DMS114 treated with DMSO at 0.1 percent for 48 hours (cell line): ENCODE measurements around the gene NUDT16L1.
A peak's percentile ranks its signal among the peaks of the same experiment; 100 is the strongest.
"Not testable (repeated sequence)": the region's sequence is repeated elsewhere in the genome, so short reads cannot be mapped to it uniquely, and the experiment has no call there.

Experiments
- DNase-seq: peaks from one replicate; lab custom pipeline; 2025; ENCODE audit not compliant: unreplicated experiment; lab: John Stamatoyannopoulos, UW

Gene NUDT16L1

DNA sequence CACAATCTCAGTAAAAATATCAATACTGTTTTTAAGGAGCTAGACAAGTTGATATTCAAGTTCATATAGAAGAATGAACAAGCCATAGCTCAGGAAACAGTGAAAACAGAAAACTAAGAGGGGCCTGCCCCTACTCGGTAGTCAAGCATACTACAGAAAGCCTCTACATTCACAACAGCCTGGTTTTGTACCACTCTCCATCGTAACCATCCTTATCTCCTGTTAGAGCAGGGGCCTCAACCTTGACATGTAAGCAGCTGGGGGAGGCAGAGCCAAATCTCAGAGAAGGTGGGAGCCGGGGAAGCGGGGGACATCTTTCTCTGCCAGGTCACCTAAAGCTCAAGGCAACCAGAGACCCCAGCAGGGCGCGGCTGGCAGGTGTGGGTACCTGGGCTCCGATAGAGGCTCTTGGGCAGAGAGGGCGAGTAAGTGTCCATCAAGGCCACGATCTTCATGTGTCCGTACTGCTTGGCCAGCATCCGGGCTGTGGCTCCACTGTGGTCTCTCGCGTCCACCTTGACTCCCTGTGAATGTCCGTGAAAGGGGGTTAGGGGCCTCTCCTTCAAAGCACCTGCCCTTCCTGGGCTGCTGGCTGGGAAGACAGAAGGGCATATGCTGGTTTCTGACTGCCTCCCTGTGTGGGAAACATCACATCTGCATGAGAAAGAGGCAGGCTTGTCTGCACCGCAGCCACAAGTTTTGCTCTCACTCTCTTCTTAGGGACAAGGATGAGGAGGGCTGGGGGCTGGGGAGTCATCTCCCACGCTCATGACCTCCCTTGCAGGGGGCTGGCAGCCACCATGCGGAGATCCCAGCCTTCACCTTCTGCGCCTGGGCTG is 20.5 kb downstream of the NUDT16L1 start:
- DNase-seq, result no peak

DNA sequence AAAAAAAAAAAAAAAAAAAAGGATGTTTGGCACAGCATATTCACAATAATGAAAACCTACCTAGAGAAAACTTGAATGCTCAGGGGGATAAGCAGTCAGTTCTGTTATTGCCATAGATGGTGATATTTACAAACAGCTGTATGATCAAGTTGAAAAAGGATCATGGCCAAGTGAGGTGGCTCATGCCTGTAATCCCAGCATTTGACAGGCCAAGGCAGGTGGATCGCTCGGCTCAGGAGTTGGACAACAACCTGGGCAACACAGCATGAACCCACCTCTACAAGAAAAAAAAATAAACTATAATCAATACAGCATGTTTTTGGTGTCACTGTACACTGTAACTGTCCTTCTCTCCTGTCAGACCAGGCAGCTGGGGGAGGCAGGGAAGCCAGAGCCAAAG is 21.6 kb downstream of the NUDT16L1 start:
- DNase-seq, result no peak

DNA sequence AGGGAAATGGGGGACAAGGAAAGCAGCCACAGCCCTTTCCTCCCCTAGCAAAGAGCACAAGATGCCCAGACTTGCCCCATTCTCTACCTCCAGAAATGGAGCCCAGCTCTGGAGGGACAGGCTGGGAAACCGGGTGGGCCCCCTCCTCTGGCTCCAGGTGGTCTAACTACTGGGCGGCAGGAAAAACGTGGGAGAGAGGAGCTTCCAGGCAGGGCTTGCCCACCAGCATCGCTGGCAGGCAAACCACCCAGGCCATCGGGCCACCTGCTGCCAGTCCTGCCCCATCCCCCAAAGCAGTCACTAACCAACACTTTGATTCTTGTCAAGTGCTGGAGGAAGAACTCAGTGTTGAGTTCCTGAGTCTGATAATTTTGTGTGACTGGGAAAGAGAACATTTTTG is 25.1 kb downstream of the NUDT16L1 start:
- no peak for DNase-seq

GRCh38 chr16:4723071-4723767 is 29.9 kb downstream of the NUDT16L1 start:
- DNase-seq, result no peak

- DNase-seq, result no peak
Measured at GRCh38 chr16:4724661-4725270, 31.4 kb downstream of the NUDT16L1 start.

GRCh38 chr16:4726616-4727015 is 33.3 kb downstream of the NUDT16L1 start:
- no peak for DNase-seq

DNA sequence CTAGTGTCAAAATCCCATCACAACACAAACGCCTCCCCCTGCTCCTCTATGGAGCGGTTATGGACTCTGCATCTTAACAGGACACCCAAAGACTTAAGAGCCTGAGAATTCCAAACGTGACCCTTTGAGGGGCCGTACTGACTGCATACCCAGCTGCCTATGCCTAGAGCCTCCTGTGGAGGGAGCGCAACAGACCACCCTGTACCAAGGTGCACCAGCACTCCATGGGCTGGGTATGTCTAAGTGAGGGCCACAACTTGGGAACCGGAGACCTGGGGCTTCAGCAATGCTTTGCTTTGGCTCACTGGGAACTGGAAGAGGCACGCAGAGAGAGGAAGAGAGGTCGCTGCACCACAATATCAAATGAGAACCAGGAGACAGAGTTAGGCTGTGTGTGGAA is 35.3 kb downstream of the NUDT16L1 start:
- DNase-seq, result no peak

DNA sequence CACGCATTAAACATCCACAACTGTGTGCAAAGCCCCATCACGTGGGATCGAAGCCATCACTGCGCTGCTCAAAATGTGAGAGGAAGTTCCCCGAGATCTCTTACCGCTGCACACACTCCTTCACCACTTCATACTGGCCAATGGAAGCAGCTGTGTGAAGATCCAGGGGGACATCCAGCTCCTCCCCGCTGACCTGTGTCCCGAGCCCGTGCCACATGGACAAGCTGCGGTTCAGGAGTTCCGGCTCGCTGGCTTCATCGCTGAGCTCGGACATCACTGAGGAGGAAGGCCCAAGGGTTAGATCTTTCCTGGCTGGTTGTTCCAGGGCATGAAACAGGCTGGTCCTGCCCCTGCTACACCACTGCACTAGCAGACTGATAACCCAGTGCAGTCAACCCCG is 36.5 kb downstream of the NUDT16L1 start:
- DNase-seq, result no peak

DNA sequence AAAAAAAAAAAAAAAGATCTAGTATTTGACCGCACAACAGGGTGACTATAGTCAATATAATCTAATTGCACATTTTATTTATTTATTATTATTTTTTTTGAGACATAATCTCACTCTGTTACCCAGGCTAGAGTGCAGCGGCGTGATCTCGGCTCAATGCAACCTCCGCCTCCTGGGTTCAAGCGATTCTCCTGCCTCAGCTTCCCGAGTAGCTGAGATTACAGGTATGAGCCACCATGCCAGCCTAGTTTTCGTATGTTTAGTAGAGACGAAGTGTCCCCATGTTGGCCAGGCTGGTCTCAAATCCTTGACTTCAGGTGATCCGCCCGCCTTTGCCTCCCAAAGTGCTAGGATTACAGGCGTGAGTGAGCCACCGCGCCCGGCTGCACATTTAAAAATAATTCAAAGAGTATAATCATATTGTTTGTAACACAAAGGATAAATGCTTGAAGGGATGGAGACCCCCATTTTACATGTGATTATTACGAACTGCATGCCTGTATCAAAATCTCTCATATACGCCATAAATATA is 39.9 kb downstream of the NUDT16L1 start:
- DNase-seq, result no peak

GRCh38 chr16:4733747-4734062 is 40.3 kb downstream of the NUDT16L1 start:
- no peak for DNase-seq

GRCh38 chr16:4734063-4734729 is 40.8 kb downstream of the NUDT16L1 start, which contains the start of the genes ANKS3 and DNAAF8:
ANKS3 (minus strand) TSS chr16:4734271; CDS start chr16:4730149, 4,122 bp downstream.
DNAAF8 (plus strand) TSS chr16:4734537; CDS start chr16:4736515, 1,978 bp downstream.
- DNase-seq, result peak; percentile 91

DNA sequence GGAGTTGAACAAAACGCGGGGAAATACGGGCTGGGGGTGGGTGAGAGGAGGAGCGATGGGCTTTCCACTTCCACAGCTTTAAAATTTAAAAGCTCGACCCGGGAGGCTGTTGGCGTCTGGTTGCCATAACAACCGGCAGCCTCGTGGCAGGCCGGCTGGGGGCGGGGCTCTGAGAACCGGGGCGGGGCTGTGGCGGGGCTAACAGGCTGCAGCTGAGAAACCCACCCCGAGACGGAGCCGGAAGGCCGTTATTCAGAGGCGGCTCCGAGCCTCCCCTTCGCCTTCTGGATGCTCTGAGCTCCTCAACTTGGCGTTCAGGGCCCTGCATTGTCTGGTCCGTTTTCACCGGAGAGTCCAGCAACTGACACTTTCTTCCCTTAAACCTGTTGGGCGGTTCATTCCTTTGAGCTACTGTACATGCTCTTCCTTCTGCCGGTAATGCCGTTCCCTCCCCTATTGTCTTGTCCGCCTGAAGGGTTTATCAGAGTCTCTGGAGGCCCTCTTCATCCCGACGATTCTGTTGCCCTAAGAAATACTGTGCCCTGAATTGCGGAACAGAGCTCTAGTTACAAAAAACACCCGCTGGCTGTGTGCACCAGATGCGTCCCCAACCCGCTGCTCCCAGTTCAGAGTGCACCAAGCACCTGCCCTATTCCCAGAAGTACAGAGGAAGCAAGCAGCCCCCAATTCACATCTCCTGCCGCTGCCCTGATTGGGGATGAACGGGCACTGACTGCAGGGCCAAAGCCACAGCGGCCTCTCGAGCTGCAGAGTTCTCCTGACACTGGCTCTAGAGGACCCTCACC is 41.6 kb downstream of the NUDT16L1 start:
- DNase-seq, result peak; percentile 55

DNA sequence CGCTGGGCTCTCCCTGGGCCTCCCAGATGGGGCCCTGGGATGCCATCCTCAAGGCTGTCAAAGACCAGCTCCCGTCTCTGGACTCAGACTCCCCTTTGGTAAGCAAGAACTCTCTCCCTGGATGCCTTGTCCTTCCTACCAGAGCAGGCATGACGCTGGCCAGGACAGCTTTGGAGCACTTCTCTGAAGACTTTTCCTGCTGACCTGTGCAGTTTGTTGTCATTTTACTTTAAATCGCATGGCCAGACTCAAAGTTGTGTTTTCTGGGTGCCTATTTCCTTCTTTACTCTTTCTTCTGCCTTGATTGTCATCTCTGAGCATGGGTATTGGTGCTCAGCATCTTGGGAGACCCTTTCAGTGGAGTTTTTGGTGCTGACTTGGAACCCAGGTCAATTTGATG is 43.2 kb downstream of the NUDT16L1 start:
- DNase-seq, result no peak

DNA sequence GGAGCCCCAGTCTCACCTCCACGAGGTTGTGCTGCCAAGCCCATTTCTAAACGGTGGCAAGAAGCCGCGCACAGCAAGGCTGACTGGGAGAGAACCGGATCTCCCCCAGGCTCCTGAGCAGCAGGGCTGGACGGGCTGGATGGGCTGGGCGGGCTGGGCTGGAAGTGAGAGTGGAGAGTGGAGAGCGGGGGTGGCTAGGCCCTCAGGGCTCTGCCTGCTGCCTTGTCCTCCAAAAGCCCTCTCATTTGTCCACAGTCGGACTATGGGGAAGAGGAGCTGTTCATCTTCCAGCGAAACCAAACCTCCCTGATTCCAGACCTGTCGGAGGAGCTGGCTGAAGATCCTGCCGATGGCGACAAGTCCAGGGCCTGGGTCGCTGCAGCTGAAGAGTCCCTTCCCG is 44.2 kb downstream of the NUDT16L1 start:
- DNase-seq, result no peak

- DNase-seq, result not testable (repeated sequence)
Measured at GRCh38 chr16:4738370-4738769, 45.0 kb downstream of the NUDT16L1 start.

GRCh38 chr16:4743226-4743878 is 50.0 kb downstream of the NUDT16L1 start:
- no peak for DNase-seq

- DNase-seq, result no peak
Measured at GRCh38 chr16:4744555-4745273, 51.4 kb downstream of the NUDT16L1 start.

DNA sequence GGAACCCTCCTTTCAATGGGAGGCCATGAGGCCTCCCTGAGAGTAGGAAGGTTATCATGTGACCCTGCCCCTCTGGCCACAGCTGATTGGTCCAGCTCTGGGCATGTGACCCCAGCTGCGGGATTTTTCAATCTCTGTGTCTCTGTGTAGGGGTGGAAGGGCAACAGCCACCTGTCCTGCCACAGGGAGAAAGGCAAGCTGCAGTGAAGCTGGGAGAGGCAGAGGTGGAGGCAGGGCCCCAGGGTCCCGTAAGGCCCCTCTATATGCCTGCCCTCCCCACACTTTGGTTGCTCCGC is 51.9 kb downstream of the NUDT16L1 start:
- DNase-seq, result no peak
